SK-N-SH (cell line): Measurements from ENCODE around the gene TEX30.

Source experiments
- EZH2phosphoT487 ChIP-seq: fragments of 200-600 bp; sonication (generic); IDR thresholded peaks from 2 replicates; pipeline ENCODE4 v1.6.1; 2017; ENCODE audit warnings: low read depth, mixed run types, mild to moderate bottlenecking, antibody characterized with exemption, moderate library complexity, borderline replicate concordance
- TF ChIP-seq, protein P1 (sequence below): fragments of 200-600 bp; sonication (generic); IDR thresholded peaks from 2 replicates; pipeline ENCODE4 v1.6.1; 2017; ENCODE audit warnings: antibody characterized with exemption, mild to moderate bottlenecking, moderate library complexity
- TF ChIP-seq, protein P2 (sequence below): IDR thresholded peaks from 2 replicates; pipeline ENCODE4 v1.4.0; 2012; ENCODE audit warnings: low read depth

DNA sequence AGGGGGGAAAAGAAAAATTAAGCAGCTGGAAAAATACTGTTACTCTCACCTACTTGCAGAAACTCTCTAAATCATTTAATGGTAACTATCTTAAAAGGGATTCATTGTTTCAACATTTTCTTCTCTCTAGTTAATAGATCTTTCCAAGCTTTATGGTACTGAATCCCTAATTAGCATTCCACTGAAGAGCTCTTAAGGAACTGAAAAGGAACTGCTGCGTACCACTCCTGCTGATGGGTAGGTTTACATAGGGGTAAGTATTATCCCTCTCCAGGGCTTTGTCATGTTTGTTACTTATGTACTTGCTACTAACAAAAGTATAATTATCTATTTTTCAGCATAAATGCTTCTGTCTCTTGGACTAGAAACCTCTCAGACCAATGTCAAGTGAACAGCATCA, 12.5 kb downstream of the TEX30 start:
- TF ChIP-seq, protein P1, sequence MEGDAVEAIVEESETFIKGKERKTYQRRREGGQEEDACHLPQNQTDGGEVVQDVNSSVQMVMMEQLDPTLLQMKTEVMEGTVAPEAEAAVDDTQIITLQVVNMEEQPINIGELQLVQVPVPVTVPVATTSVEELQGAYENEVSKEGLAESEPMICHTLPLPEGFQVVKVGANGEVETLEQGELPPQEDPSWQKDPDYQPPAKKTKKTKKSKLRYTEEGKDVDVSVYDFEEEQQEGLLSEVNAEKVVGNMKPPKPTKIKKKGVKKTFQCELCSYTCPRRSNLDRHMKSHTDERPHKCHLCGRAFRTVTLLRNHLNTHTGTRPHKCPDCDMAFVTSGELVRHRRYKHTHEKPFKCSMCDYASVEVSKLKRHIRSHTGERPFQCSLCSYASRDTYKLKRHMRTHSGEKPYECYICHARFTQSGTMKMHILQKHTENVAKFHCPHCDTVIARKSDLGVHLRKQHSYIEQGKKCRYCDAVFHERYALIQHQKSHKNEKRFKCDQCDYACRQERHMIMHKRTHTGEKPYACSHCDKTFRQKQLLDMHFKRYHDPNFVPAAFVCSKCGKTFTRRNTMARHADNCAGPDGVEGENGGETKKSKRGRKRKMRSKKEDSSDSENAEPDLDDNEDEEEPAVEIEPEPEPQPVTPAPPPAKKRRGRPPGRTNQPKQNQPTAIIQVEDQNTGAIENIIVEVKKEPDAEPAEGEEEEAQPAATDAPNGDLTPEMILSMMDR = no peak
- no peak for TF ChIP-seq EZH2phosphoT487
- TF ChIP-seq, protein P2, sequence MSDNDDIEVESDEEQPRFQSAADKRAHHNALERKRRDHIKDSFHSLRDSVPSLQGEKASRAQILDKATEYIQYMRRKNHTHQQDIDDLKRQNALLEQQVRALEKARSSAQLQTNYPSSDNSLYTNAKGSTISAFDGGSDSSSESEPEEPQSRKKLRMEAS = no peak
